WTC11 (cell line): ENCODE measurements around the gene IST1.

Source experiments
- CREM ChIP-seq: sonication (generic); formaldehyde crosslinking; IDR thresholded peaks from 2 replicates; pipeline ENCODE4 v1.8.1; 2022; ENCODE audit warnings: mild to moderate bottlenecking, missing genetic modification reagents, moderate library complexity
- CTCF ChIP-seq: fragments of 200-600 bp; IDR thresholded peaks from 2 replicates; pipeline ENCODE4 v1.8.0; 2022; ENCODE audit warnings: antibody characterized with exemption
- IRF2 ChIP-seq: sonication (generic); formaldehyde crosslinking; IDR thresholded peaks from 2 replicates; pipeline ENCODE4 v1.8.0; 2022; ENCODE audit warnings: low read depth, missing genetic modification reagents, borderline replicate concordance

DNA sequence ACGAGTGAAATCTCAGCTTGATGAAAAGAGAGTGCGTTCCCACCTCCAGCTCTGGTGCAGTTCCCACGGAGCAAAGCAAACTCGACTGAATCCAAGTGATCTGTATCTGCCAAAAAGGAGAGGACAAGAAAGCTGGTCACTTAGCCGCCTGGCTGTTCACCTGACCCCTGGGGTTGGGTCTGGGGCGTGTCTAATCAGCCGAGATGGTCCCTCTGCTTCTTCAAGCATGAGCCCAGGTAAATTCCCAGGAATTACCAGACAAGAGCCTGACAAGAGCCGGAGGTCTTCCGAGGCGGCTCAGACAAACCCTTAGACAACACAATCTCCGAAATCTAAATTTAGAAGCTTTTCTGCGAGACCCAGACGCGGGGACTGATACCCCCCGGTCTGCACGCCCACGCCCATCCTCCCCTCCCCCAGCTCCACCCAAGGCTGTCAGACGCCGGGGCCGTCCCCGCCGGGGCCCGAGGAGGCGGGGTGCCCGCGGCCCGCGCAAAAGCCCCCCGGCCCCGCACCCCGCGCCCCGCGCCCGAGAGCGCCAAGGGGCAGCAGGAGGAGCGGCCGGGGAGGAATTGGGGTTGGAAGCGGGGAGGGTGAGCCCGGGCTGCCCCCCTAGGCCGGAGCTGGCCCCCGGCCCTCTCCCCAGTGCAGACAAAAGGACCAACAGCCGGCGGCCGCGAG lies 12.0 kb upstream of the IST1 start:
- TF ChIP-seq CTCF = no peak
- TF ChIP-seq CREM (CRISPR knock-in tag) = no peak
- TF ChIP-seq IRF2 (CRISPR knock-in tag) = no peak
